Astrocyte (in vitro differentiated cells and primary cell): ENCODE results near the gene DCUN1D1.

Experiments used
- CTCF ChIP-seq: IDR thresholded peaks from 2 replicates; pipeline ENCODE4 v1.5.1; 2011; ENCODE audit warnings: low read depth, mild to moderate bottlenecking, inconsistent platforms, low read length, moderate library complexity; ENCODE audit not compliant: insufficient read depth
- EZH2 ChIP-seq: IDR thresholded peaks from 2 replicates; pipeline ENCODE4 v1.6.1; 2012; ENCODE audit warnings: mild to moderate bottlenecking, low read length, inconsistent platforms; ENCODE audit not compliant: insufficient read depth

- TF ChIP-seq CTCF (no peak), EZH2 (no peak)
Measured at GRCh38 chr3:182935803-182936202, 44.5 kb downstream of the DCUN1D1 start.
